ENCODE measurements around the gene TBC1D3L.
"Not testable (repeated sequence)": the region's sequence is repeated elsewhere in the genome, so short reads cannot be mapped to it uniquely, and the experiment has no call there.

The TBC1D3L gene

DNA sequence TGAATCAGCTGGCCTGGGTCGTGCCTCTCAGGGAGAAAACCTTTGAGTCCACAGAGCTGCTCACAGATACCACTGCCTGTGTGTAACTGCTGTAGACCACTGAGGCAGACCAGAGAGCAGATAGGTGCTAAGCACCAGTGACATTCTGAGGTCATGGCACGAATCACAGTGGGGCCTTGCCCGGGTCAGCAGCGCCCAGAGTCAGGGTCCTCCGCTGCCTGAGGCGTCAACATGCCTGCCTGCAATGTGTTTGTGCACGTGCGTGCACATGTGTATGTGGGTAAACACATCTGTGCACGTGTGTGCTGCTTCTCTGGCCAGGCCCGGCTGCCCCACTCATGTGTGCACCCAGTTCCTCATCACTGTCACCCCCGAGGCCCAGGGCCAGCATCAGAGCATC, at the start of gene TBC1D3L:
TSS of gene TBC1D3L (minus strand) at position 101 of the 400 bp plus-strand sequence. CDS start 1,540 bp downstream, outside the sequence.
- DNase-seq = not testable (repeated sequence)

DNA sequence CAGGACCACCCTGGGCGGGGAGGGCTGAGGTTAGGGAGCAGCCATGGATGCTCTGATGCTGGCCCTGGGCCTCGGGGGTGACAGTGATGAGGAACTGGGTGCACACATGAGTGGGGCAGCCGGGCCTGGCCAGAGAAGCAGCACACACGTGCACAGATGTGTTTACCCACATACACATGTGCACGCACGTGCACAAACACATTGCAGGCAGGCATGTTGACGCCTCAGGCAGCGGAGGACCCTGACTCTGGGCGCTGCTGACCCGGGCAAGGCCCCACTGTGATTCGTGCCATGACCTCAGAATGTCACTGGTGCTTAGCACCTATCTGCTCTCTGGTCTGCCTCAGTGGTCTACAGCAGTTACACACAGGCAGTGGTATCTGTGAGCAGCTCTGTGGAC, 14.8 kb upstream of the TBC1D3L start, which contains the start of gene TBC1D3D:
TSS of gene TBC1D3D (plus strand) at position 301 of the 400 bp plus-strand sequence. CDS start 1,585 bp downstream, outside the sequence.
- not testable (repeated sequence) for DNase-seq
